ENCODE measurements around the gene KIAA1217. TPM values are rescaled to one million over a fixed set of nuclear protein-coding genes. Genes with fewer than 3 reads are reported as not detected.

Gene KIAA1217
- total RNA-seq, 1 donor from 2014 or later: 161 TPM

- DNase-seq (ENCODE audit: low spot score in 2 of 2, unreplicated experiment in 2 of 2): peak in 1 of 2 experiments; percentile 55
- Mint-ChIP-seq H3K4me3 (peak overlapping the region; percentile 7), H3K36me3 (peaks cover 14% of the 10 kb centered on the region), H3K9me3 (no peaks in the 10 kb centered on the region), H3K4me1 (peaks cover 71% of the 10 kb centered on the region), H3K27me3 (ENCODE audit: low read depth) (no peaks in the 10 kb centered on the region), H3K27ac (peak overlapping the region; percentile 97)
- TF ChIP-seq, protein P1, sequence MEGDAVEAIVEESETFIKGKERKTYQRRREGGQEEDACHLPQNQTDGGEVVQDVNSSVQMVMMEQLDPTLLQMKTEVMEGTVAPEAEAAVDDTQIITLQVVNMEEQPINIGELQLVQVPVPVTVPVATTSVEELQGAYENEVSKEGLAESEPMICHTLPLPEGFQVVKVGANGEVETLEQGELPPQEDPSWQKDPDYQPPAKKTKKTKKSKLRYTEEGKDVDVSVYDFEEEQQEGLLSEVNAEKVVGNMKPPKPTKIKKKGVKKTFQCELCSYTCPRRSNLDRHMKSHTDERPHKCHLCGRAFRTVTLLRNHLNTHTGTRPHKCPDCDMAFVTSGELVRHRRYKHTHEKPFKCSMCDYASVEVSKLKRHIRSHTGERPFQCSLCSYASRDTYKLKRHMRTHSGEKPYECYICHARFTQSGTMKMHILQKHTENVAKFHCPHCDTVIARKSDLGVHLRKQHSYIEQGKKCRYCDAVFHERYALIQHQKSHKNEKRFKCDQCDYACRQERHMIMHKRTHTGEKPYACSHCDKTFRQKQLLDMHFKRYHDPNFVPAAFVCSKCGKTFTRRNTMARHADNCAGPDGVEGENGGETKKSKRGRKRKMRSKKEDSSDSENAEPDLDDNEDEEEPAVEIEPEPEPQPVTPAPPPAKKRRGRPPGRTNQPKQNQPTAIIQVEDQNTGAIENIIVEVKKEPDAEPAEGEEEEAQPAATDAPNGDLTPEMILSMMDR (IDR thresholded peaks at IDR 0.05; ENCODE audit: unreplicated experiment): no peak
Observed at GRCh38 chr10:24255881-24256311, 47.0 kb downstream of the KIAA1217 start.

GRCh38 chr10:24256619-24257107, 47.7 kb downstream of the KIAA1217 start:
- TF ChIP-seq, protein P1 (IDR thresholded peaks at IDR 0.05; ENCODE audit: unreplicated experiment): no peak
- no peak for DNase-seq (ENCODE audit: low spot score in 2 of 2, unreplicated experiment in 2 of 2)

DNA sequence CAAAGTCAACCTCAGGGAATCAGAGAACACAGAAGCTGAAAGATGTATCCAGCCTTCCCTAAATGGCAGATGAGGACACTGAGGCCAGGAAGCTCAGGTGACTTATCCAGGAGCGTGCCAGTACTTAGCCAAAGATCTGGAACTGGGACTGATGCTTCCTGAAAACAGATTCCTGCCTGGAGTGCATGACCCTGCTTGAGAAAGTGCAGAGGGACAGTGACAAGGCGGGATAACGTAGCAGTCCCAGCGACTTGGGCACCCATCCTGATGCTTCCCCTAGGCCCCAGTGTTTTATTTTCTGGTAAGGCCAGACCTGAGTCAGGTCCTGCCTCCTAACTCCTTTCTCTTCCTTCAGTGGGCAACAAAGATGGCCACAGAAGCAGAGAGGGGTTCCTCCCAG, 48.6 kb downstream of the KIAA1217 start:
- Mint-ChIP-seq H3K4me1 (peaks cover 67% of the 10 kb centered on the region), H3K36me3 (peaks cover 19% of the 10 kb centered on the region), H3K4me3 (no peak overlapping the region), H3K27me3 (ENCODE audit: low read depth) (no peaks in the 10 kb centered on the region), H3K27ac (peak overlapping the region; percentile 39), H3K9me3 (no peaks in the 10 kb centered on the region)
- no peak for DNase-seq (ENCODE audit: low spot score in 2 of 2, unreplicated experiment in 2 of 2)
- TF ChIP-seq, protein P1 (IDR thresholded peaks at IDR 0.05; ENCODE audit: unreplicated experiment): no peak

More at GRCh38 chr10:24256619-24257107, 47.7 kb downstream of the KIAA1217 start:
- peak overlapping the region; percentile 97 for H3K27ac Mint-ChIP-seq
- no peak overlapping the region for H3K4me3 Mint-ChIP-seq
- H3K27me3 Mint-ChIP-seq (ENCODE audit: low read depth): no peaks in the 10 kb centered on the region
- peaks cover 14% of the 10 kb centered on the region for H3K36me3 Mint-ChIP-seq
- peaks cover 71% of the 10 kb centered on the region for H3K4me1 Mint-ChIP-seq
- H3K9me3 Mint-ChIP-seq: no peaks in the 10 kb centered on the region

GRCh38 chr10:24259365-24260130, 50.6 kb downstream of the KIAA1217 start:
- no peaks in the 10 kb centered on the region for H3K9me3 Mint-ChIP-seq
- H3K4me3 Mint-ChIP-seq: no peak overlapping the region
- TF ChIP-seq, protein P1 (IDR thresholded peaks at IDR 0.05; ENCODE audit: unreplicated experiment): no peak
- H3K27me3 Mint-ChIP-seq (ENCODE audit: low read depth): no peaks in the 10 kb centered on the region
- H3K4me1 Mint-ChIP-seq: peaks cover 66% of the 10 kb centered on the region
- peaks cover 17% of the 10 kb centered on the region for H3K36me3 Mint-ChIP-seq
- peak overlapping the region; percentile 41 for H3K27ac Mint-ChIP-seq
- DNase-seq (ENCODE audit: low spot score in 2 of 2, unreplicated experiment in 2 of 2): no peak

DNA sequence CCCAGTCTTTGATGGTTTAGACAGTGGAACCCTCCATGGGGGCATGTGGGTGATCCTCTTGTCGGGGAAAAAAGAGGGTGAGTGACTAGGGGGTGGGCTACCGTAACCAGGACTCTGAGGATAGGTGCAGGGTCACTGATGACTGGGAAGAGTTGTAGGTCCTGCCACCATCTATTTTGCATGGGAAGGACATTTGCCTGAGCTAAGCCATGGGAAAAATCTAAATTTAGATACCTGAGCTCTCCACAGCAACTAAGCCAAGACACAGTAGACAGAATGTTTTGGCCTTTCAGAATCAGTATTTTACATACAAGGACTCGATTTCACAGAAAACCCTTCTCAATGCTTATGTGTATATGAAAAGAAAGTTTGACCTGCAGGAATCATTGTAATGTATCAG, 52.7 kb downstream of the KIAA1217 start:
- Mint-ChIP-seq H3K27me3 (ENCODE audit: low read depth) (no peaks in the 10 kb centered on the region), H3K9me3 (no peaks in the 10 kb centered on the region), H3K36me3 (peaks cover 29% of the 10 kb centered on the region), H3K27ac (peak overlapping the region; percentile 49), H3K4me1 (peaks cover 59% of the 10 kb centered on the region), H3K4me3 (no peak overlapping the region)
- DNase-seq (ENCODE audit: low spot score in 2 of 2, unreplicated experiment in 2 of 2): no peak
- TF ChIP-seq, protein P1 (IDR thresholded peaks at IDR 0.05; ENCODE audit: unreplicated experiment): no peak
